Activated T-helper 17 cell treated with anti-CD3 and anti-CD28 coated beads, Interleukin-2, amount 50 U/mL, for 72 hours (primary cell): ENCODE data around the gene FAM20B. TPM values are rescaled to one million over a fixed set of nuclear protein-coding genes. Genes with fewer than 3 reads are reported as not detected.
A peak's percentile ranks its signal among the peaks of the same experiment; 100 is the strongest.

Source experiments
- ATAC-seq: fragments of 150-1000 bp; cut with Tn5 transposase; replicated peaks from 2 replicates; pipeline ENCODE4 v1.10.0; 2021; ENCODE audit warnings: mild to moderate bottlenecking, moderate library complexity
- H3K27ac Mint-ChIP-seq: one replicate; pipeline ENCODE4 v1.8.0; 2022; ENCODE audit warnings: mixed read lengths
- H3K27me3 Mint-ChIP-seq: one replicate; pipeline ENCODE4 v1.8.0; 2022; ENCODE audit warnings: mixed read lengths
- H3K36me3 Mint-ChIP-seq: one replicate; pipeline ENCODE4 v1.8.0; 2022; ENCODE audit warnings: low read depth, mild to moderate bottlenecking, mixed read lengths
- H3K4me1 Mint-ChIP-seq: one replicate; pipeline ENCODE4 v1.8.0; 2022; ENCODE audit warnings: mixed read lengths
- H3K4me3 Mint-ChIP-seq: one replicate; pipeline ENCODE4 v1.8.0; 2022; ENCODE audit warnings: mild to moderate bottlenecking, mixed read lengths
- H3K9me3 Mint-ChIP-seq: one replicate; pipeline ENCODE4 v1.8.0; 2022; ENCODE audit warnings: mixed read lengths
- total RNA-seq, 2 donors: library from RNA; stranded (reverse); gene quantifications; one replicate each; pipeline ENCODE4 v1.2.3, GENCODE V29; 2022

FAM20B gene
- total RNA-seq, 2 donors from 2014 or later, result 26.7 to 30.9 TPM

DNA sequence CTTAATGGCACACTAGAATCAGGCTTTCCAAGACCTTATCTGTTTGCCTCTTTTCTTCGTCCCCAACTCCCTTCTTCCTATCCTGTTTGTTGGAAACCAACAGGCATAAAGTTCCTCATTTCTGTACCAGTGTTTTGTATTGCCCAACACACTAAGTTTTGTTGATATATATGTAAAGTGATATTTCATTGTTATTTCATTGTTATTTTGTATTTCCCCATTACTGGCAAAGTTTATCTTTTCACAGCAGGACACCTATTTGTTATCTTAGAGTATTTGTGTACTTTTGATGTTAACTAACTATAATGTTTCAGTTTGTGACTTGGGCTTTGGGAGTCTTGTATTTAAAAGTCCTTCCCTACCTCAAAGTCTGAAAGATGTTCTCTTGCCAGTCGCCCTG is 27.1 kb downstream of the FAM20B start:
- ATAC-seq, result no peak
- Mint-ChIP-seq H3K4me1 (no peaks in the 10 kb centered on the region), H3K36me3 (peaks cover 54% of the 10 kb centered on the region), H3K27me3 (no peaks in the 10 kb centered on the region), H3K9me3 (no peaks in the 10 kb centered on the region), H3K4me3 (no peak overlapping the region), H3K27ac (no peak overlapping the region)

DNA sequence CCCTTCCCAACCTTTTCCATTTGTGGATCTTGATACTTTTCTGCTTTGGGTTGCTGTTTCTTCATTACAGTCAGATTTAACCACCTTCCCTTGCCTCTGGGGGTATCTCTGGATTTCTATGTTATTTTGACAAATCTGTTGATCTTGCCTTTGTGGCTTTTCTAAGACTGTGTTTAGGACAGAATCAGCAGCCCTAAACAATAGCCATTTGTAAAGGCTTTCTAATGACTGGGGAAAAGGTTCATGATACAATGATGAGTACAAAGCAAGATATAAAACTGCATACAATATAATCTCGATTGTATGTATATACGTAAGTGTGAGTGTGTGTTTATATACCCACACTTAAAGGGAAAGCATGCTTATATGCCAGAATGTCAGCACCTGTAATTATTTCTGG is 27.8 kb downstream of the FAM20B start:
- Mint-ChIP-seq H3K4me1 (no peaks in the 10 kb centered on the region), H3K4me3 (no peak overlapping the region), H3K27me3 (no peaks in the 10 kb centered on the region), H3K36me3 (peaks cover 52% of the 10 kb centered on the region), H3K27ac (no peak overlapping the region), H3K9me3 (no peaks in the 10 kb centered on the region)
- no peak for ATAC-seq

GRCh38 chr1:179055937-179056336 is 30.2 kb downstream of the FAM20B start:
- Mint-ChIP-seq H3K27ac (no peak overlapping the region), H3K27me3 (no peaks in the 10 kb centered on the region), H3K9me3 (no peaks in the 10 kb centered on the region), H3K4me3 (no peak overlapping the region), H3K4me1 (no peaks in the 10 kb centered on the region), H3K36me3 (peaks cover 48% of the 10 kb centered on the region)
- ATAC-seq, result no peak

DNA sequence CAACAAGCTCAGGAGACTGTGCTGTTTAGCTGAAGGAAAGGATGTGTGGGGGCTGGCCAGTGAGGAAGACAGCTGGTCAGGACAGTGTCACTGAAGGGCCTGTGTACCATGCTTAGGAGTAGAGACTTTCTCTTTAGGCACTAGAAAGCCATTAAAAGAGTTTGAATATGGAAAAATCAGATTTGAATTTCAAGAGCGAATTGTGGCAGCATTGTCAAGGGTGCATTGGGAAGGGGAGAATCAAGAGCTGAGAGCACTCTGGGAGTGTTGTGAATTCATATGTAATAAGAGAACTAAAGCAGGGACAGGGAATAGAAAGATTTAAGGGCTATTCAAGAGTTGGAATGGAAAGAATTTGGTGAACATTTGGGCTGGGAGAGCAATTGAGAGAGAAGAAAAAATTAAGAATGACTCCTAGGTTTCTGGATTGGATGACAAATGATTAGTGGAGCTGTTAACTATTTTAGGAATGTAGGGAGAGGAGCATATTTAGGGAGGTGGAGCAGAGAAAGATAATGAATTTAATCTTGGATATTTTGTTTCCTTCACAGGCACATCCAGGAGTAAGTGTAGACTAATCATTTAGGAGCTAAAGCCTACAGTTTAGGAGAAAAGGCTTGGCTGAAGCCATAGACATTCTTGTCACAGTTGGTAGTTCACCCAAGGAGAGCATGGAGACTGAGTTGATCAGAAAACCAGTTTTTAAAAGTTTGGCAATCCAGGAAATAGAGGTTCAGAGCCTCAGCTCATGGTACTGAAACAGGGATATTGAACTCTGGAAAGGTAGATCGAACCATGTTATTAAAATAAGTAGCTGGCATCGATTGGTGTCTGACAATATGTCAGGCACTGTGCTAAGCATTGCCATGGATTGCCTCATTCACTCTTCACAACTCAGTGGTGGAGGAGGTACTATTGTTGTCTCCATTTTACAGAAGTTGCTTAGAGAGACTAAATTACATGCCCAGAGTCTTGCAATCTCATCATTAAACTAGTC is 33.1 kb downstream of the FAM20B start:
- H3K27me3 Mint-ChIP-seq, result no peaks in the 10 kb centered on the region
- H3K36me3 Mint-ChIP-seq, result peaks cover 62% of the 10 kb centered on the region
- no peaks in the 10 kb centered on the region for H3K9me3 Mint-ChIP-seq
- no peak for ATAC-seq
- no peak overlapping the region for H3K27ac Mint-ChIP-seq
- H3K4me3 Mint-ChIP-seq, result no peak overlapping the region
- no peaks in the 10 kb centered on the region for H3K4me1 Mint-ChIP-seq

GRCh38 chr1:179061360-179062282 is 35.9 kb downstream of the FAM20B start:
- no peak overlapping the region for H3K4me3 Mint-ChIP-seq
- peaks cover 65% of the 10 kb centered on the region for H3K36me3 Mint-ChIP-seq
- no peaks in the 10 kb centered on the region for H3K4me1 Mint-ChIP-seq
- no peaks in the 10 kb centered on the region for H3K9me3 Mint-ChIP-seq
- H3K27ac Mint-ChIP-seq, result no peak overlapping the region
- no peak for ATAC-seq
- no peaks in the 10 kb centered on the region for H3K27me3 Mint-ChIP-seq

- Mint-ChIP-seq H3K4me1 (no peaks in the 10 kb centered on the region), H3K9me3 (no peaks in the 10 kb centered on the region), H3K36me3 (peaks cover 65% of the 10 kb centered on the region), H3K27me3 (no peaks in the 10 kb centered on the region), H3K4me3 (no peak overlapping the region), H3K27ac (no peak overlapping the region)
- ATAC-seq, result no peak
Measured at GRCh38 chr1:179066471-179066870, 40.8 kb downstream of the FAM20B start.

DNA sequence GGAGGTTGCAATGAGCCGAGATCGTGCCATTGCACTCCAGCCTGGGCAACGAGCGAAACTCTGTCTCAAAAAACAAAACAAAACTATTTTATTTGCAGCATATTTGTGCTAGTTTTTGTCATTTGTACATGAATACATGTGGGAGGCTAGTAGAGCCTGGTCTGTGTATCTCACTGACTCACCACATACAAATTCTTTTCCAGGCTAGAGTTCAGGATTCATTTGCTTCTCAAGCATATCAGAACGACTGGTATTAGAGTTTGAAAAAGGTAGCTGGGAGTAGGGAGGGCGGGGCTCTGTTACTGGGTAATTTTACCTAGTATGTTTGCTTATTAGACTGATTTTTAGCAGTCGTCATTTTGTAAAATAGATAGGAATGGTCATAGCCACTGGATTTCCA is 51.7 kb downstream of the FAM20B start:
- H3K9me3 Mint-ChIP-seq, result no peaks in the 10 kb centered on the region
- peaks cover 9% of the 10 kb centered on the region for H3K4me1 Mint-ChIP-seq
- H3K27me3 Mint-ChIP-seq, result no peaks in the 10 kb centered on the region
- peaks cover 21% of the 10 kb centered on the region for H3K36me3 Mint-ChIP-seq
- no peak for ATAC-seq
- H3K4me3 Mint-ChIP-seq, result no peak overlapping the region
- no peak overlapping the region for H3K27ac Mint-ChIP-seq

DNA sequence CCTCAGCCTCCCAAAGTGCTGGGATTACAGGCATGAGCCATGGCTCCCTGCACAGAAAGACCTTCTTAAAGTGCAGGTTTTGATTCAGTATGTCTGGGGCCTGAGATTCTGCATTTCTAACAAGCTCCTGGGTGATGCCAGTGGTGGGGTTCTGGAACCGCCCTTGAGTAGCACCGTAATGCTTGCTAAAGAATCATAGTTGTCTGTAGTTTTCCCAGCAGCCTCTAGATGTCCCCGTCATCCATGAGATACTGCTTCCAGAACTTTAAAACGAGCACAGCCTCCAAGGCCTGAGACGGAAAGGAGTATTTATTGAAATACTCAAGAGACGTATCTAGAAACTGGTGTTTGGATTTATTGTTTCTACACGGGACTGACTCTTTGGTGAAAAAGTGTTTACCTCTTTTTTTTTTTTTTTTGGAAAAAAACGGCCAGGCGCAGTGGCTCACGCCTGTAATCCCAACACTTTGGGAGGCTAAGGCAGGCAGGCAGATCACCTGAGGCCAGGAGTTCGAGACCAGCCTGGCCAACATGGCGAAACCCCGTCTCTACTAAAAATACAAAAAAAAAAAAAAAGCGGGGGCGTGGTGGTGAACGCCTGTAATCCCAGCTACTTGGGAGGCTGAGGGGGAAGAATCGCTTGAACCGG is 53.5 kb downstream of the FAM20B start:
- H3K27ac Mint-ChIP-seq, result no peak overlapping the region
- H3K27me3 Mint-ChIP-seq, result no peaks in the 10 kb centered on the region
- H3K4me1 Mint-ChIP-seq, result peaks cover 14% of the 10 kb centered on the region

DNA sequence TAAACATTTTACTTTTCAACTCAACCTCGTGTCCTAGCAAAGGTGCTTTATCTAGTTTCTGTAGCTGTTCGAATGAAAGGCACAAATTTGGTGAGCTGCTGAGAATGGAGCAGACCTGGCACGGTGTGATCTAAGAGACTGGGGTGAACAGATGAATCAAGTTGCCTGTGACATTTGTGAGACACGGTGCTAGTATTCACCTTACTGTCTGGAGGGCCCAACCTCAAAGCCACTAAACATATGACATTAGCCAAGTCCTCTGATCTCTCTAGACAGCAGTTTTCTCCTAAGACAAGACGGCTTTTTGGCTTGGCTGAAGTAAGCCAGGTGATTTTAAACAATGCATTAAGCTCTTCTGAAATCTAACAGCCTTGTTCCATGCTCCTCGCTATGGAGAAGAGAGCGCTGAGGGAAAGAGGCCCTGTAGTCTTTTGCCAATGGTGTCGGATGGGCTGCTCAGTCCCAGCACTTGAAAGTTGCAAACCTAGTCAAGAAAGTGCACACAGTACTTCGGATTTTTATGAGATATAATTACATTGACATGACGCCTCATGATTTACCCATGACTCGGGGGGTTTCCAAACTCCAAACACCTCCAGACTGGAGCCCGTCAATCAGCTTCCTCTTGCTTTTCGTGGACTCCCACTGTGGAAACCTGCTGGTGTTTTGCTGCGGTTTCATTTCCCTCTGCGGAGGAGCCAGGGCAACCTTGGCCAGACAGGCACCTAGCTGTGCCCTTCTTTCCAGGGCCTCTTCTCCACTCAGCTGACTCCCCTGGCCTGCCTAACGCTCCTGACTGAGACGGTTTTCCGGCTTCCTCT is 55.4 kb downstream of the FAM20B start:
- Mint-ChIP-seq H3K36me3 (peaks cover 12% of the 10 kb centered on the region), H3K27me3 (no peaks in the 10 kb centered on the region), H3K27ac (peak overlapping the region; percentile 79), H3K4me3 (peak overlapping the region; percentile 85), H3K4me1 (peaks cover 14% of the 10 kb centered on the region), H3K9me3 (no peaks in the 10 kb centered on the region)
- ATAC-seq, result peak; percentile 32

More for the DNA sequence above, 53.5 kb downstream of the FAM20B start:
- Mint-ChIP-seq H3K9me3 (no peaks in the 10 kb centered on the region), H3K4me3 (no peak overlapping the region), H3K36me3 (peaks cover 8% of the 10 kb centered on the region)
- ATAC-seq, result peak; percentile 22

DNA sequence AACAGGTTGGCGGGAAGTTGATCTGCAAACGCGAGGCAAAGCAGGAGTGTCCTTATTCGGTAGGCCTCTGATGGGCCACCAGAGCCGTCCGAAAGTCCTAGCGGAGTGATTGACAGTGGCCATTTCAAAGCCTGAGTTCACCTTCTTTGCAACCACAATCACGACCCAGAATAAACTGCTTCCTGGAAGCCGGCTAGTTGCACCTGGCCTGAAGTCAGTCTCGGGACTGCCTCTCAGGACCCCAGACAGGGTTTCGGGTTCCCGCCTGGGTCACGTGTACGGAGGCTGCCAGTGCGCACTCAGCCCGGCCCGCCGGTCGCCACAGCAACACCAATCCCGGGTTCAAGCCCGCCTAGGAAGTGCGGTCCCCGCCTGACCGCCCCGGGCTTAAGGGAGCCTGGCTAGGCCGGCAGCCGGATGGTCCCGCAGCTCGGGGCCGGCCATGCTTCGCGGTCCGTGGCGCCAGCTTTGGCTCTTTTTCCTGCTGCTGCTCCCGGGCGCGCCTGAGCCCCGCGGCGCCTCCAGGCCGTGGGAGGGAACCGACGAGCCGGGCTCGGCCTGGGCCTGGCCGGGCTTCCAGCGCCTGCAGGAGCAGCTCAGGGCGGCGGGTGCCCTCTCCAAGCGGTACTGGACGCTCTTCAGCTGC is 56.1 kb downstream of the FAM20B start, which contains the start of gene TOR3A:
Gene TOR3A (plus strand): TSS at position 384 of the 646 bp plus-strand sequence. CDS start 59 bp downstream, at position 443.
- H3K4me3 Mint-ChIP-seq, result peak within 1 kb of the TSS; percentile 85
- H3K27ac Mint-ChIP-seq, result peak within 1 kb of the TSS; percentile 95
- H3K27me3 Mint-ChIP-seq, result no peaks in the 10 kb centered on the region
- H3K36me3 Mint-ChIP-seq, result peaks cover 19% of the 10 kb centered on the region
- peaks cover 14% of the 10 kb centered on the region for H3K4me1 Mint-ChIP-seq
- ATAC-seq, result peak; percentile 86
- no peaks in the 10 kb centered on the region for H3K9me3 Mint-ChIP-seq

GRCh38 chr1:179082333-179082998 is 56.8 kb downstream of the FAM20B start:
- peak; percentile 22 for ATAC-seq

GRCh38 chr1:179082999-179083335 is 57.3 kb downstream of the FAM20B start:
- peak overlapping the region; percentile 95 for H3K27ac Mint-ChIP-seq
- H3K4me3 Mint-ChIP-seq, result peak overlapping the region; percentile 85
- H3K9me3 Mint-ChIP-seq, result no peaks in the 10 kb centered on the region
- peak; percentile 7 for ATAC-seq
- peaks cover 14% of the 10 kb centered on the region for H3K4me1 Mint-ChIP-seq
- no peaks in the 10 kb centered on the region for H3K27me3 Mint-ChIP-seq
- H3K36me3 Mint-ChIP-seq, result peaks cover 22% of the 10 kb centered on the region

More at GRCh38 chr1:179082333-179082998, 56.8 kb downstream of the FAM20B start:
- H3K36me3 Mint-ChIP-seq, result peaks cover 22% of the 10 kb centered on the region
- H3K27ac Mint-ChIP-seq, result peak overlapping the region; percentile 95
- H3K27me3 Mint-ChIP-seq, result no peaks in the 10 kb centered on the region
- peaks cover 14% of the 10 kb centered on the region for H3K4me1 Mint-ChIP-seq
- no peaks in the 10 kb centered on the region for H3K9me3 Mint-ChIP-seq
- peak overlapping the region; percentile 85 for H3K4me3 Mint-ChIP-seq
